ENCODE data around the gene RPL26. TPM values are rescaled to one million over a fixed set of nuclear protein-coding genes. Genes with fewer than 3 reads are reported as not detected.

RPL26 gene
- total RNA-seq, 6 experiments from 2014 or later, result 467 to 1,753 (median 509) TPM

DNA sequence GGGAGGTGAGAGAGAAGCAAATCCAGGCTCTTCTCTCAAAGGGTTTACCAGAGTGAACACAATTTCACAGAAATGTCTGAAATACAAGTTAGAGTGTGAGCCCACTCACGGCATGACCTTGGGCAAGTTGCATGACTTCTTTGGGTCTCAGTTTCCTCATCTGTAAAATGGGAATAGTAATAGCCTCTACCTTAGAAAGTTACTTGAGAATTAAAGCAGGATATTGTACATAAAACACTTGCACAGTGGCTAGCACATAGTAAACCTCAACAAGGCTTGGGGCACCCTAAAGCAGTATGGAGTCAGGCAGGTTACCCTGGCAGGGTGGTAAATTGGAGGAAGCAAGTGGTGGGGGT is 27.9 kb upstream of the RPL26 start:
- H3K4me3 ChIP-seq, result no peak overlapping the region
- intact Hi-C loops (cut with DNase I), result loop anchor here in 1 of 2 donors (10.0 kb wide), 1 partner anchor 64 kb away; no protein-coding TSS in a partner anchor
- no peak overlapping the region for H3K27ac ChIP-seq
- no peaks in the 10 kb centered on the region for H3K36me3 ChIP-seq
- ATAC-seq (no peak), DNase-seq (no peak)
- WGBS (ENCODE audit: insufficient coverage, low coverage, low lambda C conversion rate, missing lambda C conversion rate), result 57% methylated on average over 1 of the region's 1 CpG
- no peaks in the 10 kb centered on the region for H3K9me3 ChIP-seq
- H3K4me1 ChIP-seq, result peaks cover 0 to 15% (median 0%) of the 10 kb centered on the region in 4 donors
- H3K27me3 ChIP-seq, result no peaks in the 10 kb centered on the region
- no peak for TF ChIP-seq POLR2A (IDR thresholded peaks at IDR 0.05)
- TF ChIP-seq, protein P1, sequence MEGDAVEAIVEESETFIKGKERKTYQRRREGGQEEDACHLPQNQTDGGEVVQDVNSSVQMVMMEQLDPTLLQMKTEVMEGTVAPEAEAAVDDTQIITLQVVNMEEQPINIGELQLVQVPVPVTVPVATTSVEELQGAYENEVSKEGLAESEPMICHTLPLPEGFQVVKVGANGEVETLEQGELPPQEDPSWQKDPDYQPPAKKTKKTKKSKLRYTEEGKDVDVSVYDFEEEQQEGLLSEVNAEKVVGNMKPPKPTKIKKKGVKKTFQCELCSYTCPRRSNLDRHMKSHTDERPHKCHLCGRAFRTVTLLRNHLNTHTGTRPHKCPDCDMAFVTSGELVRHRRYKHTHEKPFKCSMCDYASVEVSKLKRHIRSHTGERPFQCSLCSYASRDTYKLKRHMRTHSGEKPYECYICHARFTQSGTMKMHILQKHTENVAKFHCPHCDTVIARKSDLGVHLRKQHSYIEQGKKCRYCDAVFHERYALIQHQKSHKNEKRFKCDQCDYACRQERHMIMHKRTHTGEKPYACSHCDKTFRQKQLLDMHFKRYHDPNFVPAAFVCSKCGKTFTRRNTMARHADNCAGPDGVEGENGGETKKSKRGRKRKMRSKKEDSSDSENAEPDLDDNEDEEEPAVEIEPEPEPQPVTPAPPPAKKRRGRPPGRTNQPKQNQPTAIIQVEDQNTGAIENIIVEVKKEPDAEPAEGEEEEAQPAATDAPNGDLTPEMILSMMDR (IDR thresholded peaks at IDR 0.05), result no peak

DNA sequence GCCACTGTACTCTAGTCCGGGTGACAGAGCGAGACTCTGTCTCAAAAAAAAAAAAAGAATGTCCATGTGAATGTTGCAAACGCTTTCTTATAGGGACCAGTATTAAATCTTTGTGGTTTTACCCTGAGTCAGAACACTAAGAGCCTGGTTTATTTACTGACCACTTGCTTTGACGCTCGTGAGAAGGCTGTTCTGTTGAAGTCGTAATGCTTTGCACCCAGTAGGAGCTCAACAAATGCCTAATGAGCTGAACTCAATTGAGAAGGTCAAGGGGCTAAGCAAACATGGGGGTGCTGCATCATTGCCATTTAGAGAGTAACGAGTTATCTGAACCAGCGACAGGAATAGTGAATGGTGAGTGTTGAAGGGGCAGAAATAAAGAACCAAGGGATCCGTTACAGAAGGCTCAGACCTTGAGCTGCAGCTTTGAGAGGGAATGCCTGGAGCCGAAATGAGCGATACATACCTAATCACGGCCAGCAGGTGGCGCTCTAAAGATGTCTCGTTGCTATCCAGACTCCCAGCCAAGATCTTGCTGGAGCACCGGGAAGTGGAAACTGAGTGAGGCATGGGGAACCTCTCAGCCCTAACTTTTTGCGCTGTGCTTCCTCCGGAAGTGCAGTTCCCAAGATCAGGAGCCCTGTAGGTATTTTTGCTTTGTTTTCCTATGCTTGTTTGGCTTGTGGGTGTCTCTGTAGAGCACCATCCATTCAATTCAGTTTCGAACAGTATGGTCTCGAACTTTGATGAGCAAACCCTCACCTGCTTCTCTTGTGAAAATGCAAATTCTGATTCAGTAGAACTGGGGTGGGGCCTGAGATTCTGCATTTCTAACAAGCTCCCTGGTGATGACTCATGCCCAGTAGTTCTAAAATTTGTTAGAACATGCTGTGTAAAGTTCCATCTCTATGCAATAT is 27.2 kb upstream of the RPL26 start:
- WGBS (ENCODE audit: insufficient coverage, low coverage, low lambda C conversion rate, missing lambda C conversion rate), result 21% methylated on average over 19 of the region's 19 CpGs
- TF ChIP-seq, protein P1 (IDR thresholded peaks at IDR 0.05), result peak; percentile 86 to 92 (median 88)
- TF ChIP-seq POLR2A (IDR thresholded peaks at IDR 0.05), result no peak
- no peaks in the 10 kb centered on the region for H3K27me3 ChIP-seq
- peaks cover 0 to 15% (median 0%) of the 10 kb centered on the region in 4 donors for H3K4me1 ChIP-seq
- intact Hi-C loops (cut with DNase I), result loop anchor here (10.0 kb wide), 2 partner anchors 65 to 335 kb away; partner anchors contain the start of gene CCDC42 (in 1 of the 2)
- DNase-seq, result peak; percentile 88 to 92 (median 90)
- no peaks in the 10 kb centered on the region for H3K9me3 ChIP-seq
- no peaks in the 10 kb centered on the region for H3K36me3 ChIP-seq
- no peak overlapping the region for H3K4me3 ChIP-seq
- no peak overlapping the region for H3K27ac ChIP-seq
- ATAC-seq, result peak; percentile 95 to 98 (median 97)

DNA sequence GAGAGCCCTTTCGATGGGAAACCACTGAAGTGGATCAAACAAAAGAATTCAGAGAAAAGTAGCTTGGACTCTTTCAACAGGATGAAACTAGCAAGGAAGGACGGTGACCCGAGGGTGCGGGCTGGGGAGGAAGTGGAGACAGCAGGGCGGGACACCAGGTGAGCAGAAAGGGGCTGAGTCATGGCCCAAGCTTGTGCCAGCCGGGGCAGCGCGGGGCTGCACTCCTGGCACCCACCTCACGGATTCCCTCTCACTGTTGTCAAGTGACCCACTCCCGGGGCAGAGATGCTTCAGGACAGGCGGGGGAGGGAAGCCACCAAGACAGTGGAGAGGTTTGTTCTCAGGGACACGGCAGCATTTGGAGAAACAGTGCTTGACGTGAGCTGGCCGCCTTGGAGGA is 25.4 kb upstream of the RPL26 start:
- Histone ChIP-seq H3K27me3 (no peaks in the 10 kb centered on the region), H3K9me3 (no peaks in the 10 kb centered on the region), H3K27ac (no peak overlapping the region), H3K36me3 (no peaks in the 10 kb centered on the region), H3K4me3 (no peak overlapping the region), H3K4me1 (peaks cover 0 to 15% (median 0%) of the 10 kb centered on the region in 4 donors)
- TF ChIP-seq, protein P1 (IDR thresholded peaks at IDR 0.05), result no peak
- TF ChIP-seq POLR2A (IDR thresholded peaks at IDR 0.05), result no peak
- ATAC-seq, result no peak
- intact Hi-C loops (cut with DNase I), result loop anchor here in 1 of 2 donors (10.0 kb wide), 1 partner anchor 336 kb away; the partner anchor contains the start of gene CCDC42
- peak in 1 of 3 donors; percentile 39 for DNase-seq
- 45% methylated on average over 5 of the region's 14 CpGs for WGBS (ENCODE audit: insufficient coverage, low coverage, low lambda C conversion rate, missing lambda C conversion rate)

DNA sequence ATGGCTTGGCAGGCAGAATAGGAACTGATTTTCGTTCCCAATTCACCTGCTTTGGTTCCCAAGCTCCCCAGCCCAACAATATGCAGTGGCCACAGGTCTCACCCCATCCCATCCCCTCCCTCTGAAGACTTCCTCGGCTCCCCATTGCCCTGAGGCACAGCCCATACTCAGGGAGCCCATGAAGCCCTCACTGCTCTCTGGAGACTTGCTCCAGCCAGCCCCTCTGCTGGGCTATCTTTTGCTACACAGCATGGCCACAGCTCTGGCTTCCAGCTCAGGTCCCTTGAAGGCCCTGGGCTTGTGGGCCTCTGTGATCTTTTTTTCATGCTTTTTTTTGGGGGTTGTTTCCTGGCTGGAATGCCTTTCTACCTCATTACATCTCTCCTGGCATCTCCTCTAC is 23.2 kb upstream of the RPL26 start:
- H3K4me3 ChIP-seq, result no peak overlapping the region
- ATAC-seq (no peak), DNase-seq (no peak)
- H3K36me3 ChIP-seq, result no peaks in the 10 kb centered on the region
- peaks cover 0 to 8% (median 0%) of the 10 kb centered on the region in 4 donors for H3K4me1 ChIP-seq
- intact Hi-C loops (cut with DNase I), result loop anchor here in 1 of 2 donors (10.0 kb wide), 1 partner anchor 339 kb away; the partner anchor contains the start of gene CCDC42
- TF ChIP-seq POLR2A (IDR thresholded peaks at IDR 0.05), result no peak
- TF ChIP-seq, protein P1 (IDR thresholded peaks at IDR 0.05), result no peak
- no peaks in the 10 kb centered on the region for H3K9me3 ChIP-seq
- H3K27me3 ChIP-seq, result no peaks in the 10 kb centered on the region
- no peak overlapping the region for H3K27ac ChIP-seq
- WGBS (ENCODE audit: insufficient coverage, low coverage, low lambda C conversion rate, missing lambda C conversion rate), result 43% methylated on average over 1 of the region's 2 CpGs

Measured in right lobe of liver (tissue), 6 donors.